B cell (primary cell): ENCODE data around the gene TP53I13. TPM values are rescaled to one million over a fixed set of nuclear protein-coding genes. Genes with fewer than 3 reads are reported as not detected.

Source experiments
- ATAC-seq: fragments of 200-7000 bp; cut with Tn5 transposase; one replicate; pipeline ENCODE4 v1.10.0; 2021; ENCODE audit warnings: low read depth, mild to moderate bottlenecking, moderate number of reproducible peaks, moderate library complexity
- CTCF ChIA-PET: fragments of 350-600 bp; sonication (Branson Sonifier 250); formaldehyde crosslinking; loops from one replicate; lab custom pipeline; 2021; ENCODE audit warnings: antibody characterized with exemption, inconsistent platforms; lab: Charles Lee
- POLR2A ChIA-PET: fragments of 350-600 bp; sonication (Branson Sonifier 250); formaldehyde crosslinking; loops from one replicate; lab custom pipeline; 2021; ENCODE audit warnings: antibody characterized with exemption; lab: Charles Lee
- DNase-seq: peaks from one replicate; pipeline ENCODE4 v3.0.0; 2013
- H2AFZ ChIP-seq: 2 replicates; pipeline ENCODE4 v1.6.1; 2012; ENCODE audit warnings: mild to moderate bottlenecking, low read depth, low read length; ENCODE audit not compliant: insufficient read depth, poor library complexity, severe bottlenecking
- H3K27ac ChIP-seq, 2 donors: 1 replicate in 1 of 2; 2 replicates in 1 of 2; pipeline ENCODE4 v1.5.1; 2012 to 2013; ENCODE audit warnings: low read length in 2 of 2, mild to moderate bottlenecking in 2 of 2, moderate library complexity in 1 of 2
- H3K27me3 ChIP-seq, 4 experiments: fragments of 200-600 bp in 1 of 4; sonication (generic) in 1 of 4; replicated peaks in 1 of 4; 1 replicate in 2 of 4; 2 replicates in 2 of 4; pipeline versions ENCODE4 v1.6.1 to v1.7.0; 2013 to 2016; ENCODE audit warnings: low read length in 3 of 4, mild to moderate bottlenecking in 2 of 4, mixed read lengths in 1 of 4, moderate library complexity in 1 of 4; ENCODE audit not compliant: insufficient read depth in 4 of 4, control insufficient read depth in 3 of 4; ENCODE audit errors: control extremely low read depth in 1 of 4
- H3K36me3 ChIP-seq, 2 experiments: replicated peaks in 1 of 2; 1 replicate in 1 of 2; 2 replicates in 1 of 2; pipeline versions ENCODE4 v1.6.1 to v1.7.1; 2013; ENCODE audit warnings: low read length in 1 of 2; ENCODE audit not compliant: insufficient read depth in 2 of 2, control insufficient read depth in 1 of 2; ENCODE audit errors: control extremely low read depth in 1 of 2, extremely low read depth in 1 of 2
- H3K4me1 ChIP-seq, 2 donors: fragments of 200-600 bp in 1 of 2; sonication (generic) in 1 of 2; 1 replicate in 1 of 2; 2 replicates in 1 of 2; pipeline versions ENCODE4 v1.5.1 to v1.6.1; 2013 to 2017; ENCODE audit warnings: low read length in 2 of 2; ENCODE audit not compliant: control insufficient read depth in 2 of 2, insufficient read depth in 2 of 2
- H3K4me2 ChIP-seq: replicated peaks from 2 replicates; pipeline ENCODE3; 2012; ENCODE audit warnings: mild to moderate bottlenecking, low read depth, low read length; ENCODE audit not compliant: poor library complexity, severe bottlenecking
- H3K4me3 ChIP-seq, 5 experiments: fragments of 200-600 bp in 1 of 5; sonication (generic) in 1 of 5; 1 replicate in 3 of 5; 2 replicates in 2 of 5; pipeline versions ENCODE4 v1.5.1 to v1.7.0; 2011 to 2016; ENCODE audit warnings: low read length in 4 of 5, mild to moderate bottlenecking in 4 of 5, low read depth in 2 of 5, control low read depth in 1 of 5, moderate library complexity in 1 of 5; ENCODE audit not compliant: insufficient read depth in 1 of 5; ENCODE audit errors: control extremely low read depth in 1 of 5, extremely low read depth in 1 of 5
- H3K79me2 ChIP-seq: fragments of 200-600 bp; sonication (generic); one replicate; pipeline ENCODE4 v1.6.0; 2016; ENCODE audit warnings: low read length; ENCODE audit not compliant: control insufficient read depth, insufficient read depth
- H3K9ac ChIP-seq: fragments of 200-600 bp; sonication (generic); 2 replicates; pipeline ENCODE4 v1.6.1; 2017; ENCODE audit warnings: mild to moderate bottlenecking, low read length, moderate library complexity
- H3K9me3 ChIP-seq, 3 donors: one replicate each; pipeline versions ENCODE4 v1.6.1 to v1.7.1; 2013; ENCODE audit warnings: low read length in 2 of 3; ENCODE audit not compliant: control insufficient read depth in 2 of 3, insufficient read depth in 1 of 3; ENCODE audit errors: control extremely low read depth in 1 of 3
- H4K20me1 ChIP-seq: 2 replicates; pipeline ENCODE4 v1.6.0; 2012; ENCODE audit warnings: mild to moderate bottlenecking, low read length; ENCODE audit not compliant: insufficient read depth, control insufficient read depth, poor library complexity, severe bottlenecking
- H3K27ac Mint-ChIP-seq: one replicate; pipeline ENCODE4 v1.8.0; 2021; ENCODE audit warnings: mixed read lengths
- H3K27me3 Mint-ChIP-seq: one replicate; pipeline ENCODE4 v1.8.0; 2021; ENCODE audit warnings: mixed read lengths
- H3K4me1 Mint-ChIP-seq: one replicate; pipeline ENCODE4 v1.8.0; 2021; ENCODE audit warnings: mixed read lengths
- H3K4me3 Mint-ChIP-seq: one replicate; pipeline ENCODE4 v1.8.0; 2021; ENCODE audit warnings: mixed read lengths
- H3K9me3 Mint-ChIP-seq: one replicate; pipeline ENCODE4 v1.8.0; 2022; ENCODE audit warnings: mixed read lengths; ENCODE audit not compliant: insufficient read depth
- CTCF ChIP-seq: fragments of 200-600 bp; IDR thresholded peaks from one replicate; pipeline ENCODE4 v1.8.0; 2022; ENCODE audit warnings: antibody characterized with exemption, mild to moderate bottlenecking
- EZH2 ChIP-seq: IDR thresholded peaks from 2 replicates; pipeline ENCODE4 v1.6.1; 2012; ENCODE audit warnings: borderline replicate concordance, low read depth, mild to moderate bottlenecking, moderate library complexity, low read length; ENCODE audit not compliant: insufficient read depth, poor library complexity, severe bottlenecking
- WGBS: methylation state at CpG from one replicate; pipeline ENCODE4 v1.1.5; 2013; ENCODE audit warnings: missing lambda C conversion rate; ENCODE audit not compliant: insufficient coverage; 5-methylcytosine and 5-hydroxymethylcytosine counted together
- intact Hi-C: fragments of 100-400 bp; cut with micrococcal nuclease; formaldehyde crosslinking; loops from one replicate; pipeline ENCODE4 v1.10.0; 2022
- polyA plus RNA-seq: library from polyadenylated mRNA; depleted of rRNA; stranded (reverse); fragments of >200 nt; gene quantifications from 2 replicates; pipeline ENCODE4 v1.2.3, GENCODE V29; 2012
- total RNA-seq, 2 donors: library from RNA; stranded (reverse); fragments of 120-200 nt in 1 of 2; gene quantifications; 1 replicate in 1 of 2; 2 replicates in 1 of 2; pipeline versions ENCODE4 v1.2.3 to v1.2.4, GENCODE V29; 2013 to 2022

The TP53I13 gene
- total and polyA plus RNA-seq, 2 donors (not counting 1 experiment from before 2014, with no cell fraction given): 224 to 287 TPM

- H3K9me3 Mint-ChIP-seq: no peaks in the 10 kb centered on the region
- no peaks in the 10 kb centered on the region for H3K79me2 ChIP-seq
- no peak overlapping the region for H3K4me3 Mint-ChIP-seq
- no peak overlapping the region for H3K9ac ChIP-seq
- no peak overlapping the region for H2AFZ ChIP-seq
- no peak overlapping the region for H3K27ac ChIP-seq
- TF ChIP-seq EZH2 (no peak), CTCF (no peak)
- no peak overlapping the region for H3K4me3 ChIP-seq
- intact Hi-C loops: no loop called here
- DNase-seq (no peak), ATAC-seq (no peak)
- H3K27ac Mint-ChIP-seq: no peak overlapping the region
- no peaks in the 10 kb centered on the region for H3K9me3 ChIP-seq
- no peaks in the 10 kb centered on the region for H3K4me1 Mint-ChIP-seq
- H3K27me3 ChIP-seq: no peaks in the 10 kb centered on the region
- no peaks in the 10 kb centered on the region for H3K36me3 ChIP-seq
- H4K20me1 ChIP-seq: no peaks in the 10 kb centered on the region
- 80% methylated on average over 3 of the region's 5 CpGs for WGBS
- H3K27me3 Mint-ChIP-seq: no peaks in the 10 kb centered on the region
- H3K4me1 ChIP-seq: no peaks in the 10 kb centered on the region
- POLR2A ChIA-PET: no interaction called here
- no peak overlapping the region for H3K4me2 ChIP-seq
- CTCF ChIA-PET: interaction anchor here (0.9 to 2.0 kb wide), 2 partner anchors 12 to 13 kb away, joined by 5 to 10 read pairs; no protein-coding TSS in a partner anchor
These were observed 19.2 kb upstream of the TP53I13 start for GRCh38 chr17:29549177-29549923.

GRCh38 chr17:29555840-29556239, 12.7 kb upstream of the TP53I13 start:
- CTCF ChIA-PET: interaction anchor here (1.0 to 2.4 kb wide), 4 partner anchors 10 to 36 kb away, joined by 3 to 7 read pairs (median 5); partner anchors contain the start of gene ABHD15
- no peak overlapping the region for H2AFZ ChIP-seq
- Mint-ChIP-seq H3K4me1 (peaks cover 40% of the 10 kb centered on the region), H3K9me3 (no peaks in the 10 kb centered on the region), H3K4me3 (no peak overlapping the region), H3K27me3 (no peaks in the 10 kb centered on the region), H3K27ac (no peak overlapping the region)
- no peak overlapping the region for H3K27ac ChIP-seq
- DNase-seq (no peak), ATAC-seq (no peak)
- no peak overlapping the region for H3K9ac ChIP-seq
- no peak overlapping the region for H3K4me2 ChIP-seq
- no peak overlapping the region for H3K4me3 ChIP-seq
- no peaks in the 10 kb centered on the region for H3K36me3 ChIP-seq
- H3K9me3 ChIP-seq: no peaks in the 10 kb centered on the region
- 81% methylated on average over 2 of the region's 3 CpGs for WGBS
- peaks cover 39 to 43% of the 10 kb centered on the region in 2 donors for H3K4me1 ChIP-seq
- no peaks in the 10 kb centered on the region for H3K79me2 ChIP-seq
- H3K27me3 ChIP-seq: no peaks in the 10 kb centered on the region
- POLR2A ChIA-PET: interaction anchor here (0.6 to 3.7 kb wide), 2 partner anchors 12 to 195 kb away, joined by 3 to 12 read pairs; partner anchors contain the start of genes ABHD15 and TP53I13
- no peaks in the 10 kb centered on the region for H4K20me1 ChIP-seq
- intact Hi-C loops: no loop called here
- no peak for TF ChIP-seq EZH2
- TF ChIP-seq CTCF: no peak
